ENCODE results near the gene PAK4.
"Not testable (repeated sequence)": the region's sequence is repeated elsewhere in the genome, so short reads cannot be mapped to it uniquely, and the experiment has no call there.

The PAK4 gene

DNA sequence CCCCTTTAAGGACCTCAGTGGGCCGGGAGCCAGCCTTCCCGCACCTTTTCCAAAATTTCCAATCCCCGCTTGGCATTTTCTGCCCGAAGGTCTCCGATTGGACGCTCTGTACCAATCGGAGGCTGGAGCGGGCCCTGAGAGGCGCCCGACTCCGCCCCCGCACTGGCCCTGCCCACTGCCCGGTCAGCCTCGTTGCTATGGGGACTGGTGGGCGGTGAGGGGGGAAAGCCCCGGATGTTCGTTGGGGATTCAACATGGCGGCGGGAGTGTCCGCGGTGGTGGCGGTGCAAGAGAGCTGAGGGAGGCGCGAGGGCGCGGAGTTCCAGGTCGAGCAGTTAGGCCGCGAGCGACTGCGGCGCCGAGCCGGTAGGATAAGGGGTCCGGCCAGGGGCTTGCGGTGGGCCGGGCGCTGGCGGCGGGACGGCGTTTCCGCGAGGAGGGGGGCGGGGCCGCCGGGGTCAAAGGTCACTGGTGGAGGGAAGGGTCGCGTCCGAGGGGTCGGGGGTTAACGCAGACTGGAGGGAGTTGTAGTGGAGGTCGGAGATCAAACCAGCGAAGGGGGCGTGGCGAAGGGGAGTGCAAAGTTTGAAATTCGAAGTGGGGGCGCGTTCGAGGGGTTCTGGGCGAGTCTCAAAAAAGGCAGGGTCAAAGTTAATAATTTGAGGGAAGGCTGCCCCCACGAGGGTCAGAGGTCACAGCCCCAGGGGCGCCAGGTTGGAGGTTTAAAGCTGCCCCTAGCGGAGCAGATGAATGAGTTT, at the start of gene PAK4:
TSS of gene PAK4 (plus strand) at position 233 of the 758 bp plus-strand sequence. CDS start 43,768 bp downstream, outside the sequence.
- peak; percentile 31 for FAIRE-seq

DNA sequence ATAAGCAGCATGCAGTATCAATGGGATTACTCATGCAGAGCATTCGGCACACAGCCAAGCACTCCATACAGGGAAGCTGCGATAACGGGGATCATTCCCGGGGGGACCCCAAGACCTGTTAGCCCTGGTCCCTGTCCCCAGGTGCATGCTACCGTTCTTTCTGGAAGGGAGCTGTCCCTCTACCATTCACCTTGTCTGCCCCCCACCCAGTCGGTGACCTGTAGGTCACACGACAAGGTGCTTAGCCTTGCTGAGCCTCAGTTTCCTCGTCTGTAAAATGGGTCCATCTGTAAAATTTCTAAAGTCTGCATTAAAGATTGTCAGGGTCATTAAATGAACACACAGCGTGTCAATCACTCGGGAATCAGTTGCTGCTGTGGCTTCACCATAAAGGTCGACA, 48.3 kb upstream of the PAK4 start:
- FAIRE-seq = no peak

DNA sequence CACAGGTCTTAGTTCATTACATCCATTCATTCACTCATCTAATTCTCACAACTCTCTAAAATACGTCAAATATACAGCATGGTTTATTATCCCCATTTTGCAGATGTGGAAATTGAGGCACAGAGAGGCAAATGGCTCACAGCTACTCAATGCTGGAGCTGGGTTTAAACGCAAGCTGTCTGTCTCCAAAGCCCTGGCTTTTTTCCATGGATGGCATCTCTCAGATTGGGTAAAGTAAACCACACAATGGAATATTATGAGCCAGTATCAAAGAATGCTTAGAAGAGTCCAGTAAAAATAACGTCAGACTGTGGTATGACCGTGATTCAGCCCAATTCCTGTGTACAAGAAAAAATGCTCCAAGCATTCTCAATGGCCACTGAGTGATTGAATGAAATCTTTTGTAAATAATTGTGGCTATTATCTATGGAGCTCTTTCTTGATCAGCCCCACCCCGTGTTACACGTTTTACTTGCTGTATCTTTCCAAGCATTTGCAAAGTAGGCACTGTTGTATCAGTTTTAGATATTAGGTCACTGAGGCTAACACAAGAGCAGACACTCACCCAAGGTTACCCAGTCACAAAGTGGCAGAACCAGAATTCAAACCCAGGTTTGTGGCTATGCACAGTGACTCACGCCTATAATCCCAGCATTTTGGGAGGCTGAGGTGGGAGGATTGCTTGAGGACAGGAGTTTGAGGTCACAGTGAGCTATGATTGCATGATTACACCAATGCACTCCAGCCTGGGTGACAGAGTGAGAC, 47.0 kb upstream of the PAK4 start:
- FAIRE-seq = no peak

DNA sequence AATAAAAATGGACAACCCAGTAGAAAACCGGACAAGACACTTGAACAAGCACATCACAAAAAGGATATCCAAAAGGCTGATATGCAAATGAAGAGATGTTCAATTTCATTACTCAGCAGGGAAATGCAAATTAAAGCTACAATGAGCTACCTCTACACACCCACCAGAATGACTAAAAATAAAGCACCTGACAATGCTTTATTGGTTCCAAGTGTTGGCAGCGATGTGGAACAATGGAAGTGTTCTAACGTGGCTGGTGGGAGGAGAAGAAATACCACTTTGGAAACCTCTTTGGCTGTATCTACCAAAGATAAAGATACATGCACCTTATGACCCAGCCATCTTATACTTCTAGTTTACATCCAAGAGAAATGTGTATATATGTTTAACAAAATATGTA, 45.2 kb upstream of the PAK4 start:
- no peak for FAIRE-seq

DNA sequence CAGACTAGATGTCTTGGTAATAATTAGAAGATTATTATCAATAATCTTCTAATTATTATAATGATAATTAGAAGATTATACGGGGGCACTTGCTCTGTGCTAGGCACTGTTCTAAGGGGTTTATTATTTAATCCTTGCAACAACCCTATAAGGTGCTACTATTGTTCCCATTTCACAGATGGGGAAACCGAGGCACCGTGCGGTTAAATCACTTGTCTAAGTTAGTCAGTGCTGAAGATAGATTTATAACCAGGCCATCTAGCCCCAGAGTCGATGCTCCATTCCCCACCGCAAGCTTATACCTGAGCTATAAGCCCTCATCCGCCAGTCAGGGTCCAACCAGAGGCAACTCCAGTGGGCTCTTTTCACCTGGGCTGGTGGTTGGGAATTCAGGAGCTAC, 43.4 kb upstream of the PAK4 start:
- FAIRE-seq = no peak

DNA sequence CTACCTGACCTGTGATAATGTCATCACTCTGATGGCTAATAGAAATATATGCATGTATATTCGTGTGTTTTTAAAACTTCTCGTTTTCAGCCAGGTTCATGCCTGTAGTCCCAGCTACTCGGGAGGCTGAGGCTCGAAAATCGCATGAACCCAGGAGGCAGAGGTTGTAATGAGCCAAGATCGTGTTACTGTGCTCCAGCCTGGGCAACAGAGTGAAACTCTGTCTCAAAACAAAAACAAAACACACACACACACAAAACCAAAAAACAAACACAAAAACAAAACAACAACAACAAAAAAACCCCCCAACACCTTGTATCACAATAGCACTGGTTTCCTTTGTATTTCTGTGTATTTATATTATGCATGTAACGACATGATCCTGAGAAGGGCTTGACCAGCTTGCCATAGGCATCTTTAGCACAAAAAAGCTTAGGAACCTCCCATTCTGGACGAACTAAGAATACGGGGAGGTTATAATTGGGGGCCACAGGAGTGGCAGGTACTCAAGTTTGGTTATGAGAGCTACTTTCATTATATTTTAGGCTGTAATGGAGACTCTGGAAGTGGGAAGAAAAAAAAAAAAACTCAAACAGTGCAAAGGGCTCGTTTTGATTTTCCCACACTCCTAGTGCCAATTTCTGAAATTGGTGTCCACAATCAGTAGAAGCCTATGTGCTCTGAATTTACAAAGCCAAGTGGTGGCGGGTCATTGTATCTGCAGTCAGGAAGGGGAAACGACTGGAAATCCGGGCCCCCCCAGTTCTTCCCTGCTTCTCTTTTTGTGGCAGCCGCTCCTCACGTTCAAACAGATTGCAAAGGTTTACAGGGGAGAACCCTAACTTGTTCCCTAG, 42.6 kb upstream of the PAK4 start:
- FAIRE-seq = no peak

DNA sequence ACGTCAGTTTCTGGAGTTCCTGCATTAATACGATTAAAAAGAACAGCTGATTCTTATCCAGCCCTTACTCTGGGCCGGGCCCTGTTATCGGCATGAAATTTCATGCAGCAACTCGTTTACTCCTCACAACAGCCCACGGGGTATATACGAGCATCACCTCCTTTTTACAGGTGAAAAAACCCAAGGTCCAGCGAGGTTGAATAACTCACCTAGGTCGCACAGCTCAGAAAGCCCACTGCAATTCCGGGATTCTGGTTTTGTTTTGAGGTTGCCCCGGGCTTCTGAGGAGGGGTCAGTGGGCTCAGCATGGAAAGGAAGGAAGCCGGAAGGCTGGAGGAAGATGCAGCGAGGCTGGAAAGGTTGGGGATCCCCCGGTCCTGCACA, 42.0 kb upstream of the PAK4 start:
- no peak for FAIRE-seq

DNA sequence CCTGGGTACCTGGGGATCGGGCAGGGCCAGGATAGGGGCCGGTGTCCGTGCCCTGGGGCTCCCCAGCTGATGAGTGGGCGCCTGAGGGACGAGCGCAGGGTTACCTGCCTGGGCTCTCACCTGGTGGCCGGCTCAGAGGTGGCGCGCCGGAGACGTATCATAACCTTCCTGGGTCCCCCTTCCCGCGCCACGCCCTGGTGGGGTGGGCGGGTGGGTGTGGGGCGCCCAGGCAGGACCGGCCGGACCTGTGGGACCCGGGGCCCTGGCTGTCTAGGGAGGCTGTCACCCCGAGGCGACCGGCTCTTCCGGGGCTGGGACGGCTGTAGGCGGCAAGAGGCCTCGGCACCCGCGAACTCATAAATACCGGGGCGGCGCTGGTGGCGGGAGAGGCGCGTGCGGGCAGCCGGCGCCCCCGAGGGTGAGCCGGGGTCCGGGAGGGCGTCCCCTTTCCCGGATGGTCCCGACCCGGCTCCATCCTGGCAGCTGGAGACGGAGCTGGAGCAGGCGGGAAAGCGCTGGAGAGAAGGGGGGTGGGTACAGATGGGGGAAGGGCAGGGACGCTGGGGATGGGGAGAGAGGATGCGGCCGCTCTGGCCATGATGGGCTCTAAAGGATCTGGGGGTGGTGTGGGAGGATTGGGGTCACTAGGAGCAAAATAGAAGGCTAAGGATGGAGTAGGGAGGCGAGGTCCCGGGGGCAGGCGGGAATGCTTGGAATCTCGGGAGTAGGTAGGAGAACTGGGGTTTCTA, 41.4 kb upstream of the PAK4 start, which contains the start of gene ACP7:
TSS of gene ACP7 (plus strand) at position 386 of the 749 bp plus-strand sequence. CDS start 902 bp downstream, outside the sequence.
- no peak for FAIRE-seq

DNA sequence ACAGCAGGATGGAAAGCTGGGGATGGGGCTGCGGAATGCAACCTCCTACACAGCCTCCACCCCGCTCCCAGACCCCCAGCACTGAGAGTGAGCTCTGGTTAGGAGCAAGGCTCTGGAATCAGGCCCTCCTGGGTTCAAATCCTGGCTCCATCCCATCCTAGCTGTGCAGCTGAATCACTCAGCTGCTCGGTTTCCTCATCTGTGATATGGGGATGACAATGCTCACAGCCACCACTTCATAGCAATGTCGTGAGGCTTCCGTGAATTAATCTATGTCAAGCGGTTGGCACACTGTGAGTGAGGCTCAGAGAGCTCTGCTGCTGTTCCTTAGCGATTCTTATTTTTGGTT, 40.9 kb upstream of the PAK4 start:
- FAIRE-seq = no peak

DNA sequence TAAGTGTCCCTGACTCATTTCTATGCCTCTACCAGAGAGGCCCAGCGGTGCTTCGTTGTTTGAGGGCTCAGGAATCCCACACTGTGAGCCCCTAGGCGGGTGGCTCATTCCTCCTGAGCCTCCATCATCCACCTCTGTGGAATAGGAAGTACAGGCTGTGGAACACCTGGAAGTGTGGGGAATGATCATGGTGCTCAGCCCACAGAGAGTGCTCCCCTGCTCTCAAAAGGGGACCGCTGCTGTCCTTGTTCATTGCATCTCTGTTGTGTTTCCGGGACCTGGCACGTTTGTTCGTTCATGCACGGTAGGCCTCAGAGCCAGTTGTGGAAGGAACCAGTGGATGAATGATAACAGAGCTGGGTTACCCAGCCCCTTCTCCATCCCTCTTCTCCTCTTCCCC, 40.2 kb upstream of the PAK4 start:
- FAIRE-seq = no peak

DNA sequence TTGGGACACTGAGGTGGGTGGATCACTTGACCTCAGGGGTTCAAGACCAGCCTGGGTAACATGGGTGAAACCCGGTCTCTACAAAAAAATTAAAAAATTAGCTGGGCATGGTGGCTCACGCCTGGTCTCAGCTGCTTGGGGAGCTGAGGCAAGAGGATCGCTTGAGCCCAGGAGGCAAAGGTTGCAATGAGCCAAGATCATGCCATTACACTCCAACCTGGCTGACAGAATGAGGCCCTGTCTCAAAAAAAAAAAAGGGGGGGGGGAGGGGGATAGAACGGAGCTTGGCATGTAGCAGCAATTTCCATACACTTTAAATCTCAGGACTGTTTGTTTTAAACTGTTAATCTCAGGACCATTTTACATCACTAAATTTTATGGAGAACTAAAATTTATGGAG, 39.2 kb upstream of the PAK4 start:
- no peak for FAIRE-seq

DNA sequence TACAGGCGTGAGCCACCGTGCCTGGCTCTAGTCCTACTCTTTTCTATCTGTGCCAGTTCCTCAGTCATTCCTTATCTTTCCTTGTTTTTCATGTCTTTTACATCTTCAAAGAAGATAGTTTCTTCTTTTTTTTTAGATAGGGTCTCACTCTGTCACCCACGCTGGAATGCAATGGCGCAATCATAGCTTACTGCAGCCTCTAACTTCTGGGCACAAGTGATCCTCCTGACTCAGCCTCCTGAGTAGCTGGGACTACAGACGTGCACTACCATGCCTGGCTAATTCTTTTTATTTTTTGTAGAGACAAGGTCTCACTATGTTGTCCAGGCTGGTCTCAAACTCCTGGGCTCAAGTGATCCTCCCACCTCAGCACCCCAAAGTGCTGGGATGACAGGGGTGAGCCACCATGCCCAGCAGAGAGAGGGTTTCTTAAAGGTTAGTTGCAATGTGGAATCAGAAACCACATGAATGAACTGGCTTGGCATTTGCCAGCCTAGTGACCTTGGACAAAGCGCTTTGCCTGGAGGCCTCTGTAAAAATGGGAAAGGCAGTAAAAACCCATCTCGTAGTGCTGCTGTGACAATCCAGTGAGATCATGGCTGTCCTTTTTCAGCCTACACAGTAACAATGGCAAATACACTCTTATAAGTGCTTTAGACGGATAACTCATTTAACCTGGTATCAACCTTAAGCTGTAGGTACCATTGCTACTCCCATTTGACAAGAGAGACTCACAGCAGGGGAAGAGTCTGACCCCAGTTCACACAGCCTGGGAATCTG, 37.5 kb upstream of the PAK4 start:
- FAIRE-seq = no peak

DNA sequence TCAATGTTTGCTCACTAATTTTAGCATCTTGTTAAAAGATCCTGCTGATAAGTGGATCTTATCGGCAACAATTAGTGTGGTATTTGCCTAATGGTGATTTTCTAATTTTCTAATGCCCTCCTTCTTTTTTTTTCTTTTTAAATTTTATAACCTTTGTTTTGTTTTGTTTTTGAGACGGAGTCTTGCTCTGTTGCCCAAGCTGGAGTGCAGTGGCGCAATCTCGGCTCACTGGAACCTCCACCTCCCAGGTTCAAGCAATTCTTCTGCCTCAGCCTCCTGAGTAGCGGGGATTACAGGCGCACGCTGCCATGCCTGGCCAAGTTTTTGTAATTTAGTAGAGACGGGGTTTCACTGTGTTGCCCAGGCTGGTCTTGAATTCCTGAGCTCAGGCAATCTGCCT, 35.6 kb upstream of the PAK4 start:
- not testable (repeated sequence) for FAIRE-seq

DNA sequence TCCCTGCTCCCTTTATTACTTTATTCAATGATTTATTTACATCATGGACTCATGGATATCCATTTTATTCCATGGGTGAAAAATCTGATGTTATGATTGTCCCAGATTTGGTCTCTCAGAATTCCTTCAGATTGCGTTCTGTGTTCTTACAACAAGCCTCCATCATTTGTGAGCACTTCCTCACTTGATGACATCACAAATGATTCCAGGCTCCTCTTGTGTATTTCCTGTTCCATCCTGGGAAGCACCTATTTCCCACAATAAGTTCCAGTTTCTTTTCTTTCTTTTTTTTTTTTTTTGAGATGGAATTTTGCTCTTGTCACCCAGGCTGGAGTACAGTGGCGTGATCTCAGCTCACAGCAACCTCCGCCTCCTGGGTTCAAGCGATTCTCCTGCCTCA, 34.7 kb upstream of the PAK4 start:
- FAIRE-seq = no peak

DNA sequence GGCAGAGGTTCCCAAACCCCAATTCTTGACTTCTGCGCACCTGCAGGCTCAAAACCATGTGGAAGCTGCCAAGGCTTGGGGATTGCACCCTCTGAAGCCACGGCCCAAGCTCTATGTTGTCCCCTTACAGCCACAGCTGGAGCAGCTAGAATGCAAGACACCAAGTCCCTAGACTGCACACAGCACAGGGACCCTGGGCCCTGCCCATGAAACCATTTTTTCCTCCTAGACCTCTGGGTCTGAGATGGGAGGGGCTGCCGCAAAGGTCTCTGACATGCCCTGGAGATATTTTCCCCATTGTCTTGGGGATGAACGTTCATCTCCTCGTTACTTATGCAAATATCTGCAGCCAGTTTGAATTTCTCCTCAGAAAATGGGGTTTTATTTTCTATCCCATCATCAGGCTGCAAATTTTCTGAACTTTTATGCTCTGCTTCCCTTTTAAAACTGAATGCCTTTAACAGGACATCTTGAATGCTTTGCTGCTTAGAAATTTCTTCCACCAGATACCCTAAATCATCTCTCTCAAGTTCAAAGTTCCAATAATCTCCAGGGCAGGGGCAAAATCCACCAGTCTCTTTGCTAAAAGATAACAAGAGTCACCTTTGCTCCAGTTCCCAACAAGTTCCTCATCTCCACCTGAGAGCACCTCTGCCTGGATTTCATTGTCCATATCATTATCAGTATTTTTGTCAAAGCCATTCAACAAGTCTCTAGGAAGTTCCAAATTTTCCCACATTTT, 29.6 kb upstream of the PAK4 start:
- not testable (repeated sequence) for FAIRE-seq

DNA sequence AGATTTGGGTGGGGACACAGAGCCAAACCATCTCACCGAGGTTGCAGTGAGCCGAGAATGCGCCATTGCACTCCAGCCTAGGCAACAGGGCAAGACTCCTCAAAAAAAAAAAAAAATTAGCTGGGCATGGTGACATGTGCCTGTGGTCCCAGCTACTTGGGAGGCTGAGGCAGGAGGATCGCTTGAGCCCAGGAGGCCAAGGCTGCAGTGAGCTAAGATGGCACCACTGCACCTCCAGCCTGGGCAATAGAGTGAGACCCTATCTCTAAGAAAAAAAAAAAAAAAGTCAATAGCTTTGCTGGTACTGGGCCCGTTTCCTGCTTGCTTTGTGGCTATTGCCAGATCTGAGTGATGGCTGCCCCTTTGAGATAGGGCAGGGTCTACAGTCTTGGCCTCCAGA, 28.3 kb upstream of the PAK4 start:
- no peak for FAIRE-seq

DNA sequence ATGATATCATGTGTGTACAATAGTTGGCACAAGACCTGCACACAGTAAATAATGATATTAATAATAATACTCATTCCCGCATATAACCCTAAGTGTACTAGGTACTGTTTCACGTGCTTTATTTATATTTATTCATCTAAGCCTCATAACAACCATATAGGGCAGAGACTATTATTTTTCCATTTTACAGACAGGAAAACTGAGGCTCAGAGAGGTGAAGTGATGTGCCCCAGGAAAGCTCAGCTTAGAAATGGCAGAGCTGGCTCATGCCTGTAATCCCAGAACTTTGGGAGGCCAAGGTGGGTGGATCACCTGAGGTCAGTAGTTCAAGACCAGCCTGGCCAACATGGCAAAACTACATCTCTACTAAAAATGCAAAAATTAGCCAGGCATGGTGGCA, 27.9 kb upstream of the PAK4 start:
- FAIRE-seq = no peak

DNA sequence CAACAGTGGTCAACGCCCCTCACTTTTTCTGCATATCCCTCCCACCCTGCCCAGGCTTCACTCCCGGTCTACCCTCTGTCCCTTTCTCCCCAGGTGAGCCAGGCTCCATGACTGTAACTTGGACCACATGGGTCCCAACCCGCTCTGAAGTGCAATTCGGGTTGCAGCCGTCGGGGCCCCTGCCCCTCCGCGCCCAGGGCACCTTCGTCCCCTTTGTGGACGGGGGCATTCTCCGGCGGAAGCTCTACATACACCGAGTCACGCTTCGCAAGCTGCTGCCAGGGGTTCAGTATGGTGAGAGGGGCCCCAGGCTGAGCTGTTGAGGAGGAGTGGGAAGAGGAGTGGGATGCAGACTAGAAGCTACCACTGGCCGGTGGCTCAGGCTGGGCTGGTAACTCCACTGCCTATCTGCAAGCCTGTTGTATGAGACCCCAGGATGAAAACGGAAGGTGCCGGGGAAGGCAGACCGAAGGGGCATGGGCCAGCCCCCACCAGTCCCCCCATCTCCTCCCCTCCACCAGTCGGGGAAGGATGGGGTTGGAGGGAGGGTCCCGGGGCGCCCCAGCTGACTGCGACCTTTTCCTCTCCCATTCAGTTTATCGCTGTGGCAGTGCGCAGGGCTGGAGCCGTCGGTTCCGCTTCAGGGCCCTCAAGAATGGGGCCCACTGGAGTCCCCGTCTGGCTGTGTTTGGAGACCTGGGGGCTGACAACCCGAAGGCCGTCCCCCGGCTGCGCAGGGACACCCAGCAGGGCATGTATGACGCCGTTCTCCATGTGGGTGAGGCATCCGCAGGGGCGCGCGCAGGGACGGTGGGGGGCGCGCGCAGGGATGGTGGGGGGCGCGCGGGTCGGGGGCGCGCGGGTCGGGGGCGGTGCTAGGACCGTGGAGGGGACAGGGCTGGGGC, 27.0 kb upstream of the PAK4 start:
- FAIRE-seq = no peak

DNA sequence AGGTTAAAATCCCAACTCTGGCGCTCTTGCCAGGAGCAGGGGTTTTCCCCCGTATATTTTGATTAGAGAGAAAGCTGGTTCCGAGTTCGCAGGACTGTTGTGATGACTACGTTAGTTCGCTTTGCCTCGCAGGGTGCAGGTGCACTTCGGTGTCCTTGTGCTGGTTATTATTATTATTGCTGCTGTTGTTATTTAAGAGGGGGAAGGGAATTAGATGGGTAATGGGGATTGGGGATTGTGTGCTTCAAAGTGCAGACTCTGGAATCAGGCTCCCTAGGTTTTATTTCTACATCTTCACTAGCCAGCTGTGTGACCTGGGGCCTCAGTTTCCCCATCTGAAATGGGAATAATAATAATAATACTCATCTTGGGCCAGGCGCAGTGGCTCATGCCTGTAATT, 26.2 kb upstream of the PAK4 start:
- no peak for FAIRE-seq

All from colon (tissue), 2 donors.